ENCODE measurements around the gene RABAC1. TPM values are rescaled to one million over a fixed set of nuclear protein-coding genes. Genes with fewer than 3 reads are reported as not detected.

RABAC1 gene
- total RNA-seq, 1 experiment from 2014 or later: 94.0 TPM

DNA sequence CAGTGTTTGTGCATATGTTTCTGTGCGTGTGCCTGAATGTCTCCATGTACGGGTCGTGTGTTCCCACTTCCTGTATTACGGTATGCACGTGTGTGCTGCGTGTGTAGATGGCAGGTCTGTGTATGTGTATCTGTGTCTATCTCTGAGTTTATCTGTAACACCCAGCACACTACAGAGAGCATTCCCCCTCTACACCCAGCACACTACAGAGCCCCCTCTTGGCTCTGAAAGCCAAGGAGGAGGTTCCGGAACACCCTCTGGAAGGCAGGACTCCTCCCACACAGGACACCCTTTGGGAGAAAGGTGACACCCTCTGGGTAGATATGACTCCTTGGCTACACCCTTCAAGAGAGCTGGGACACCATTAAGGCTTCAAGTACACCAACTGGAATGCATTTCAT lies 28.8 kb downstream of the RABAC1 start:
- Histone ChIP-seq H3K79me2 (ENCODE audit: insufficient read depth, low read length) (no peaks in the 10 kb centered on the region), H2BK15ac (ENCODE audit: low read depth, low read length) (no peak overlapping the region), H3T11ph (ENCODE audit: low read length) (no peak overlapping the region), H3K4me2 (ENCODE audit: insufficient read depth, insufficient read length, low read length) (no peak overlapping the region), H4K8ac (replicated peaks; ENCODE audit: insufficient read length, low read depth, low read length) (no peak overlapping the region), H2BK12ac (ENCODE audit: insufficient read length, low read depth, low read length) (no peak overlapping the region), H3K27ac (ENCODE audit: insufficient read length, low read depth, low read length) (no peak overlapping the region), H4K5ac (ENCODE audit: insufficient read length, low read depth, low read length) (no peak overlapping the region), H3K4me1 (ENCODE audit: insufficient read depth, low read length) (peaks cover 5% of the 10 kb centered on the region; the same call in 1 of the 2 replicates), H2BK5ac (ENCODE audit: insufficient read length, low read length) (no peak overlapping the region), H3K27me3 (ENCODE audit: insufficient read depth, low read length) (peaks cover 90% of the 10 kb centered on the region), H2BK120ac (ENCODE audit: low read depth, low read length, poor library complexity, severe bottlenecking) (no peak overlapping the region), H3K79me1 (ENCODE audit: insufficient read depth, low read depth, low read length, poor library complexity, severe bottlenecking) (no peaks in the 10 kb centered on the region), H3K18ac (ENCODE audit: insufficient read length, low read depth, low read length) (no peak overlapping the region), H4K91ac (ENCODE audit: insufficient read length, low read depth, low read length) (no peak overlapping the region), H3K9ac (ENCODE audit: extremely low read depth, insufficient read length, low read length) (no peak overlapping the region), H3K4ac (ENCODE audit: low read depth, low read length) (no peak overlapping the region), H4K20me1 (ENCODE audit: control insufficient read depth, insufficient read depth, insufficient read length) (no peaks in the 10 kb centered on the region), H3K56ac (ENCODE audit: insufficient read length, low read depth, low read length) (no peak overlapping the region), H3K23ac (ENCODE audit: insufficient read length, low read depth, low read length) (no peak overlapping the region), H2BK20ac (ENCODE audit: low read depth, low read length, poor library complexity, severe bottlenecking) (no peak overlapping the region), H3K23me2 (ENCODE audit: insufficient read length, low read depth, low read length, poor library complexity, severe bottlenecking) (peaks cover 2% of the 10 kb centered on the region), H3K9me3 (ENCODE audit: control insufficient read depth, low read depth, low read length) (no peaks in the 10 kb centered on the region), H2AFZ (ENCODE audit: low read length) (no peak overlapping the region), H2AK5ac (ENCODE audit: insufficient read length, low read length) (no peak overlapping the region), H3K14ac (ENCODE audit: insufficient read depth, low read length) (no peak overlapping the region)
- Mint-ChIP-seq H3K9me3 (peaks cover 0 to 3% of the 10 kb centered on the region in 2 experiments; a peak in 3 of 5 replicates), H3K27ac (no peak overlapping the region), H3K27me3 (ENCODE audit: low read depth) (no peaks in the 10 kb centered on the region; the same call in 1 of the 2 replicates), H3K4me1 (peaks cover 24 to 51% of the 10 kb centered on the region in 2 experiments), H3K36me3 (ENCODE audit: insufficient read depth in 1 of 3, low read depth in 3 of 3) (no peaks in the 10 kb centered on the region), H3K4me3 (no peak overlapping the region)
- WGBS (ENCODE audit: extremely low coverage, insufficient read length, low lambda C conversion rate): no CpG with 5 or more reads among the region's 7 CpGs
- no peak for DNase-seq
- TF ChIP-seq, protein P1, sequence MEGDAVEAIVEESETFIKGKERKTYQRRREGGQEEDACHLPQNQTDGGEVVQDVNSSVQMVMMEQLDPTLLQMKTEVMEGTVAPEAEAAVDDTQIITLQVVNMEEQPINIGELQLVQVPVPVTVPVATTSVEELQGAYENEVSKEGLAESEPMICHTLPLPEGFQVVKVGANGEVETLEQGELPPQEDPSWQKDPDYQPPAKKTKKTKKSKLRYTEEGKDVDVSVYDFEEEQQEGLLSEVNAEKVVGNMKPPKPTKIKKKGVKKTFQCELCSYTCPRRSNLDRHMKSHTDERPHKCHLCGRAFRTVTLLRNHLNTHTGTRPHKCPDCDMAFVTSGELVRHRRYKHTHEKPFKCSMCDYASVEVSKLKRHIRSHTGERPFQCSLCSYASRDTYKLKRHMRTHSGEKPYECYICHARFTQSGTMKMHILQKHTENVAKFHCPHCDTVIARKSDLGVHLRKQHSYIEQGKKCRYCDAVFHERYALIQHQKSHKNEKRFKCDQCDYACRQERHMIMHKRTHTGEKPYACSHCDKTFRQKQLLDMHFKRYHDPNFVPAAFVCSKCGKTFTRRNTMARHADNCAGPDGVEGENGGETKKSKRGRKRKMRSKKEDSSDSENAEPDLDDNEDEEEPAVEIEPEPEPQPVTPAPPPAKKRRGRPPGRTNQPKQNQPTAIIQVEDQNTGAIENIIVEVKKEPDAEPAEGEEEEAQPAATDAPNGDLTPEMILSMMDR (conservative IDR thresholded peaks at IDR 0.05): no peak
